ENCODE results near the gene UNC93B1.
"Not testable (repeated sequence)": the region's sequence is repeated elsewhere in the genome, so short reads cannot be mapped to it uniquely, and the experiment has no call there.

GRCh38 chr11:67946403-67946802 is 57.5 kb downstream of the UNC93B1 start:
- not testable (repeated sequence) for TF ChIP-seq CHD2 (IDR thresholded peaks at IDR 0.05; ENCODE audit: low read depth, low read length); NFRKB (IDR thresholded peaks at IDR 0.05); CAMTA2 (CRISPR knock-in tag; IDR thresholded peaks at IDR 0.05; ENCODE audit: borderline replicate concordance); GABPA (IDR thresholded peaks at IDR 0.05; ENCODE audit: low read depth, low read length); GABPA (CRISPR knock-in tag; IDR thresholded peaks at IDR 0.05; ENCODE audit: low read depth); POLR2A (IDR thresholded peaks at IDR 0.05; ENCODE audit: insufficient read depth in 1 of 2, low read depth in 2 of 2, low read length in 2 of 2); ZNF724P (CRISPR knock-in tag; IDR thresholded peaks at IDR 0.05; ENCODE audit: borderline replicate concordance); ZNF660 (CRISPR knock-in tag; IDR thresholded peaks at IDR 0.05; ENCODE audit: borderline replicate concordance, low read depth); ZNF263 (CRISPR knock-in tag; IDR thresholded peaks at IDR 0.05); ZNF326 (CRISPR knock-in tag; IDR thresholded peaks at IDR 0.05; ENCODE audit: borderline replicate concordance); CTCF (CRISPR knock-in tag; IDR thresholded peaks at IDR 0.05); BRCA1 (CRISPR knock-in tag; IDR thresholded peaks at IDR 0.05); GABPB1 (CRISPR knock-in tag; IDR thresholded peaks at IDR 0.05)
